Measurements from ENCODE around the gene RFC4.

RFC4 gene

GRCh38 chr3:186742618-186743380 lies 63.5 kb downstream of the RFC4 start:
- TF ChIP-seq CTCF (IDR thresholded peaks at IDR 0.05): no peak
- no peak for DNase-seq (ENCODE audit: low spot score)
- Histone ChIP-seq H3K4me3 (no peak overlapping the region), H3K27ac (no peak overlapping the region)

Measured in coronary artery (tissue), 2 donors.